GM21367 (cell line): Measurements from ENCODE around the gene NFIA.

Source experiments
- ATAC-seq: cut with Tn5 transposase; IDR thresholded peaks from one replicate; pipeline ENCODE4 v1.9.1; 2021; ENCODE audit not compliant: unreplicated experiment

NFIA gene

DNA sequence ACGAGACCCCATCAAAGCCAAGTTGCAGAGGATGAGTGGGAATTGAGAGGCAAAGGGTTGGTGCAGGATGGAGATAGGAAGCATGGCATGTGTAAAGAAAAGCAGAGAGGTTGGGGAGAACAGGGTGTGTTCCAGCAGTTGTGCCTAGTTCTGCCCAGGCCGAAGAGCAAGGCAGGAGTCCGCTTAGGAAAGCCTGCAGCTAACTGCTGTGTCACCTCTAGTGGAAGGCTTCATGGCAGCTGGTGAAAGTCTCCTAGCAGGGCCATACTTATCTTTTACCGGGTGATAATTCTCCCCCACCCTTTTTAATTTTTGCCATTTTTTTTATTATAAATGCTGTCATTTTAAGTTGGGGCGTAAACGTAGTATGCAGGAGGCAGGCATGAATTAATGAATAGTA lies 93.6 kb downstream of the NFIA start:
- no peak for ATAC-seq

DNA sequence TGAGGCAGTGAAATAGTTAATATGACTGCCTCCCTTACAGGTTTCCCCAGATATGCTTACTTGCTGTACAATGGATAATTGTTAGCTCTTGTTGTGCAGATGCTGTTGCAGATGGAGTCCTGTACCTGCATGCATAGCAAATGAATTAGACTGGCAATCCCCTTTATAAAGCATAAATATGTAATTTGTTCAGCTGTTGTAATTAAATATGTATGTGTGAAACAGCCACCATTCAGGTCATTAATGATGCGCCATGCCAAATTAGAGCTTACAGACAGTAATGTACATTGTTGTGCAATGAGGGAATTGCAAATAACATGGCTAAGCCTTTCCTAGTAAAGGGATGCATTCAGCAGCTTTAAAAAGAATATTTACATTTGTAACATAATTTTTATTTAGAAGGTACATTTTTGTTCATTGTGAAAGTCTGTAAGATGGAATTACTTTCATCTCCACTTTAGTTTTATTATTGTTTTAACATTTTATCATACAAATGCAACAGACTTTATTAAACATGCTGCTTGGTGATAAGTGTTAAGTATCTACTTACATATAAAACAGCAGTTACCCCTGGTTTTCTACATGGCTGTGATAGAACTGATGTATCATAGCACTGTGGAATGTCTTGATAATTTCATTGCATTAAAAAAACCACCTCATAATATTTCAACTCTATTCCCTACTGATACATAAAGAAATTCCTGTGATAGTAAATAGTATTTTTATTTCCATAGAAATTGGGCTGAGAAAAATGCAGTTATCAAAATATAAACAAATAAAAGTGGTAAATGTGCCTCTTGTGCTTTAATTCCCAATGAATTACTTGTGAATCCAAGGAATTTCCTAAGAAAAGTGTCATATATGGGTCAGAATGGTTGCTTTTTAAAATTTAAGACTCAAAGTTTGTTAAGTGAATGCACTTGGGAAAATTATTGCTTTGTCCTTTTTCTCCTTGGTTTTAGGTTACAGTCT lies 99.0 kb downstream of the NFIA start:
- ATAC-seq = no peak

DNA sequence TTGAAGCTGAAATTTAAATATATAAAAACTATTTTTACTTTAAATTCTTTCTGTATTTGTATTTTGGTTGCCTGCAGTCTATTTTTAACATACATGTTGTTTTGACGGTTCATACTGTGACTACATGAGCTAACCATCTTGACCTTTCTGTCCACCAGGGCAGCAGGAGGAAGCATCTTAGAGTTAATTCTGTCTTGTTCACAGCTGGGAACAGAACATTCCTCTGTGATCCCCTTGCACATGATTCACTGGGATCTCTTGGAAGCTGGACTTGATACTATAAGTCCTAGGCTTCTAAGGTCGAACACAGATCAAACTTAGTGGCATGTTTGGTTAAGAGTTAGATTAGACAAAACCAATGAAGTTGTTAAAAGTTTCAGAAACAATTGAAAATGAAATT lies 99.7 kb downstream of the NFIA start:
- ATAC-seq = no peak

DNA sequence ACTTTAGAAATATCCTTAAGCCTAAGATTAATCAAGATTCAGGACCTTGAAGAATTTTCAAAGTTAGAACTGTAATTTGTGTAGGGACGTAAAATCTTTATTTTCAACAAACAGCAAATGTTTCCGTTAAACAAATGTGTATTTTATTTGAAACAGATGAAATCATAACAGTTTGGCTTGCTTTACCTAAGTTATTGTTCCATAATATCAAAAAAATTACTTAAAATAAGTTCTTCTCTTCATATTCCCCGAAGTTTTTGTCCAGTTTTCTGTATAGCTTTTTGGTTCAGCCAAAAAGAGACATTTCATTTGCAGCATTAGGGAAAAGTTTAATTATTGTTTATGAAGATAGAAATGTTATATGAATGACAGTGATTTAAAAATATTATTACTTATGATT lies 100.1 kb downstream of the NFIA start:
- ATAC-seq = no peak

DNA sequence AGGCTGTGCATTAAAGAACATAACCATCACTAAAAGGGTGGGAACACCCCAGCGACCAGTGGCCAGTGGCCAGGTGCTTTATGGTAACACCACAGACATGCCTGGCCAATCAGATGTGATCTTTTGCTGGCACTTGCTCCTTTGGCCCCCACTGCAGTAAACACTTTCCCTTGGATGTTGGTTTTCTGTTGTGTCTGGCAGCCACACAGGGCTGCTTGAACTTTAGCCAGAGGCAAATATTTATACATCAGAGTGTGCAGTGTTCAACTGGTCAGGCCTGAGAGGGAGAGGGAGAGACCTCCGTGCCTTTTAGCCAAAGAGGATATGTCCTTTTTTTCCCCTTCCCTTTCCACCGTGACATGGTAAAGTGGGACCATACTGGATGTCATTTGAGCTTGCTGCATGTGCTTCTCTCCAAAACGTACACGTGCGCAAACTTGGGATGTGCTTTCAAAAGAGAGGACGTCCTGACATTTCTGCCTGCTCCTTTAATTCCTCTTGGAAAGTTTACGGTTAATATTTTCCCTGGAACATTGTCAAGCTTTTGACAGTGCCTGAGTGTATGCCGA lies 101.2 kb downstream of the NFIA start:
- no peak for ATAC-seq

DNA sequence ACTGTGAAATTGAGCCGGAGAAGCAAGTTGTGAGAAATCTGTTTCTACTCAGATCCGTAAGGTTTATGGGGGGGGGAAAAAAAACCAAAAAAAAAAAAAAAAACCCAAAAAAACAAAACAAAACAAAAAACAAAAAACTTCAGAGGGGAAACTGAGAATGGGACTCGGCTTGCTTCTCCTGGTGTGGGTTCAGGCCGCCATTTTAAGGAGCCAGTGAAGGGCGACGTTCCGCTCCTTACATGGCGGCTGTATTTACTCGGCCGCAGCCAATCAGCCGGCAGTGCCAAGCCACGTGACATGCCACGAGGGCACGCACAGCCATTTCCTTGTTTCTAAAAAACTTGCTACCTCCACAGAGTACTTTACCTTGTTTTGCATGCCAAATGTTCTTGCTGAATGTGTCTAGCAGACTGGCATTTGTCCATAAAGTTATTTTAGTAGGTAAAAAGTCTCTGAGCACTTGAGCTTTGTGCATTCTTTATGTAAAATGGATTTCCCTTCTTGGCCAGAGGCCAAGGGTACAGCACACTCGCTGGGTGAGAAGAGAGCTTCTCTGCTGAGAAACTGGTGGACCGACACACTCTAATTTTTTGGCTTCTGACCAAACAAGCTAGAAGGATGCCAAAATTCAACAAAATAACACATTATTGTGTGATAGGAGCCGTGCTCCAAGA lies 101.8 kb downstream of the NFIA start:
- ATAC-seq = no peak

DNA sequence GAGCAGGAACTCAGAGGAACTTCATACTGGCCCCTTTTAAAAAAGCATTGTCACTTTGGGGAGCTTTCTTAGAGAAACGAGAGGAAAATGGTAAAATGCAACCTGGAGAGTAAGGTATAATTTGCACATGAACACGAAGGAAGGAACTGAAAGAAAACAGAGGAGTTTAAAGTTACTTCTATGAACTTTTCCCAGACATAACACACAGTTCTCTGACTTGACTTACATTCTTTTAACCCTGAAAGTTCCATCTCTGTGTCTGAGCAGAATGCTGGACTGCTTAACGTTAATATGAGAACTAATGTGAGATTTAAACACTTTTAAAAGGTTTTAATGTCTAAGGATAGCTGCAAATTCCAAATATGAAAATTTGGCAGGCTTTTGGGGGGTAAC lies 102.3 kb downstream of the NFIA start:
- no peak for ATAC-seq

DNA sequence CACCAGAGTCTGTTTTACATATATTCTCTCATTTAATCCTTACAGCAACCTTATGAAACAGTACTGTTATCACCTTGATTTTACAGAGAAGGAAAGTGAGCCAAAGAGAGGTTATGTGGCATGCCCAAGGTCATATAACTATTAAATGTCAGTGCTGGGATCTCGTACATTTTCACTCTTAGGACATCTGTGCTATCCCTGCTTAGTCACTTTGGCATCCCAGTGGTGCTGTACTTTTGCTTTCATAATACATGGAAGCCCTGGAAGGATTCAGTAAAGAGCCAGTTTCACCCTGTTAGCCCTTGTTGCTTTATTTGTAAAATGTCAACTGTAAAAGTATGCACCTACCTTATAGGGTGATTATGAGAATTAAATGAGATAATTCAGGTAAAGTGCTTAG lies 104.4 kb downstream of the NFIA start:
- no peak for ATAC-seq

DNA sequence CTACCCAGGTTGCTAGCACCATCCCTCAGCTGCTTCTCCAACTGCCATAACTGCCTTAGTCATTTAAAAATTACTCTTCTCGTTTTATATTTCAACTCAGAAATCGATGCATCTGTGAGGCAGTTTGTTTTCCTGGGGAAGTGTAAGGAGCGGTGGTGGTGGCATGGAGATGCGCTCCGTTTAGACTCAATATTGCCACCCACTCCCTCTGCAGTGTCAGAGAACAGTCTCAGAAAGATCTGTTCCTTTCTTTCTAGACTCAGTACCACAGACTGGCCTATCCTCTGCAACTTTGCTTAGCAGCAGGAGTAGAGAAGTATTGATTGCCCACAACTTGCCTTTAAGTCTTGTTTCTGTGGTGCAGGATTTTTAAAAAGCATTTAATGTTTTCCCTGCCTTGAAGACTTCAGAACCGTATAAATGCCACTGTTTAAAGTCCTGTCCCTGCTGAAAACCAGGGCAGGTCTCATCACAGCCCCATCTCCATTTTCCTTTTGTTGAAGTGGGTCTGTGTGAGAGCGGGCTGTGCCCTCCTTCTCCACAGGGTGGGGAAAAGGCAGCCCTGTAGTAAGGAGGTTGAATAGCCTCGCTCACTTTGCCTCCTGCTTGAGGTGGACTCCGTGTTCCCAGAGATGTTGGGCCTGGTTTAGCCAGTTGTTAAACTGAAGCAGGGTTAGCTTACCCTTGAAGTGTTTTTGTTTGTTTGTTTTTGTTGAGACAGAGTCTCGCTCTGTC lies 105.2 kb downstream of the NFIA start:
- no peak for ATAC-seq

DNA sequence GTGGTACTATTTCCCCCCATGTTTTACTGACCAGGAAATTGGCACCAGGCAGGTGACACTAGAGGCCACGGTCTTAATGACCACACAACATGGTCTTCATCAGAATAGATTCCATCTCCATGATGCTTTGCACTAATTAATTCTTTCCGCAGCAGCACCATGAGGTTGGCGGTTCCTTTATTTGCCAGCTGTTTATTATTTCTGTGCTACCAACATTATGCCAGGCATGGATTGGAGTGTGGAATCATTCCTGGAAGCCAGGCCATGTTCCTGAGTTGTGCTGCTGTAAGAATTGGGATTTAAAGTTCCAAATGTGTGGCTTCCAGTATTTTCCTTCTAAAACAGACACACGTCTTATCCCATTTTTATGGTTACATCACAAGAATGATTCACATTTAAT lies 107.8 kb downstream of the NFIA start:
- no peak for ATAC-seq

DNA sequence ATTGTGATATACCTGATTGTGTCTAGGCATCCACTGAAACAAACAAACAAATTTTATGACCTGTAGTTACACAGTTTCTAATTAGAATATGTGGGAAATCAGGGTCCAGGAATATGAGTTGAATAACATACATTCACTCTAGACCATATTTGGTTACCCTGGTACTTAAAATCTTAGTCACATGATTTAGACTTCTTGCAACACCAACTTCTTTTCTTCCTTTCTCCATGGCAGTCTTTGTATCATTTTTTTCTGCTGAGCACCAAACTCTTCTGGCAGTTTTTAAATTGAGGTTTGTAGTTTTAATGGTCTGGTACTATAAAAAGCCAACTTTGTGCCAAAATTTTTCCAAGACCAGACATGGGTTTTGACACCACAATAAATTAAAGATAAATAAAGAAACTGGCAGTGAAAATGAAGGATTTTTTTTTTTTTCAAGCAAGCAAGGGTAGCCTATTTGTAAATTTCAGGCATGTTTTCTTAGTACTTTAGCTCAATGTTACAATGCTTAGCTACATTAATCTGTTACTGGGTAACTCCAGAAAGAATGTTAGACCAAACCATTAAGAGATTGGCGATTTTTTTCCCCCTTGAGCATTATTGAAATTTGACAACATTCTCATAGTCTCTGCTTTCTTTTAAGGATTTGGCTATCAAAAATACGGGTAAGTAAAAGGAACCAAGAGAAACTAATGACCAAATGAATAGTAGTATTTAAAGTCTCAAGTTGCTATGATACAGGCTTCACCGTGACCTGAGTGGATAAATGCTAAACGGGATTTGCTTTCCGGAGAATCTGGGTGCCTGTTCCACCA lies 108.5 kb downstream of the NFIA start:
- ATAC-seq = no peak

DNA sequence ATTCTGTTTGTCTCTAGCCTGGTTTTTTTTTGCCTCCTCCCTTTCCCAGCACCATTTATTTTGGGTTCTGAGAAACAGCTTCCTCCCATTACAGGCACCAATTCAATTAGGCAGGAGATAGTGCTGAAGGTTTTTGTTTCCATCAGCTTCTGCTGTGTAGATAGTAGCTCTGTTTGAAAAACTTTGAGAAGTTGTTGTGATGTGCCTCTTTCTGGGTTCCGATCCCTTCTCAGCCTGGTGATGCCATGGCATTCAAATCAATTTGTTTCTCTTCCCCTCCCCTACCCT lies 109.0 kb downstream of the NFIA start:
- no peak for ATAC-seq

DNA sequence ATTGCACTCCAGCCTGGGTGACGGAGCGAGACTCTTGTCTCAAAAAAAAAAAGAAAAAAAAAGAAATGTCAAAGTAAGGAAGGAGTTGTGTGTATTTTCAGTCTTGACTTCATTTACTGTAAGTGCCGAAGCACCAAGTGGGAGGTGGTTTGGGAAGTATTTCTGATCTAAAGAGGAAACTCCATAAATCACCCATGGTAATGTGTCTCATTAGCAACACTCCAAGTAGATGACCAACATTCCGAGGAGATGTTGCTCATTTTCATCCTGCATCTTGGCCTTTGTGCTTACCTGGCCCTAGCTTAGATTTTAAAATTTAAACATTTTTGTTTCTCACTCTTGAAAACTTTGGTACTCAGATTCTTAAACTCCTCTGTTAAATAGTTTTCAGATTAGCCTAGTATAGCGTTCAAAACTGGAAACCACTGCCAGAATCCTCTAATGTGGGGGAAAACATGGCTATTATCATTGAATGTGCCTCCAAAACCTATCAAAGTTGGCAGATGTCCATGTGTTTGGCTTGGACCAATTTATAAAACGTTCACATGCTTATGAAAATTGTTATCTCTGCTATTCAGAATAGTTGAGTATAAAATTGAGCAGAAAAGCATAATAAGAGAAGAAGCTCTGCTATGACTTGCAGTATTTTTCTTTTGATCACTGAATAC lies 110.4 kb downstream of the NFIA start:
- no peak for ATAC-seq

DNA sequence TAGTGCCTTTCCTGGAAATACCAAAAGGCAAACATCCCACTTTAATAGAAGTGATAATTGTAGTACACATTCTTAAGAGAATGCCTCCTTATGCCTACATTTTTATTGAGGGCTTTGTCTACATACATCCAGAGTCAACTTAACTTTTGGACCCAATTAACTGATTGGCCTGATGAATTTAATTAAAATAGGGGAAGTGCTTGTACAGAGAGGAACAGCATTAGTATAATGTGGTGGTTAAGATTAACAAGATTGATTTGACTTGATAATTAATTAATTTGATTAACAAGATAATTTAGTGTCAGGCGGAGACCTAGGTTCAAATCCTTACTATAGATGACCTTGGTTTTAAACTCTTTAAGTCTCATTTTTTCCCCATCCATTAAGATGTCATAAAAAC lies 111.4 kb downstream of the NFIA start:
- no peak for ATAC-seq

DNA sequence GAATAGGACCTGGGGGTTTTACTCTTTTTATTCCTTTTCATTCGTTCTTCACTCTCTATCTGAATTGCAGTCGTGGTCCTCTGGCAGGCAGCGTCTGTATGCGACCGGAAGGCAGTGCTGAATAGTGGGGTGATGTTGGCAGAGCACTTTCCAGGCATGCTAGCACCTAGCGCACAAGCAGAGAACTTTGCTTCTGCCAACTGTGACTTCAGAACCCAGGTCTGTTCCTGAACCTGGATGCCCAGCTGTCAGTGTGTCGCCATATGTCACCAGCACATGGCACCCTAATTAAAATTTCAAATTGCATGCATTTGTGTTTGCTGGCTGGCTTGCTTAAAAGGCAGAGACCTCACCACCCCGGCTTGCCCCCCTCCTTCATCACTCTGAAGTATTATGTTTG lies 116.2 kb downstream of the NFIA start:
- no peak for ATAC-seq

DNA sequence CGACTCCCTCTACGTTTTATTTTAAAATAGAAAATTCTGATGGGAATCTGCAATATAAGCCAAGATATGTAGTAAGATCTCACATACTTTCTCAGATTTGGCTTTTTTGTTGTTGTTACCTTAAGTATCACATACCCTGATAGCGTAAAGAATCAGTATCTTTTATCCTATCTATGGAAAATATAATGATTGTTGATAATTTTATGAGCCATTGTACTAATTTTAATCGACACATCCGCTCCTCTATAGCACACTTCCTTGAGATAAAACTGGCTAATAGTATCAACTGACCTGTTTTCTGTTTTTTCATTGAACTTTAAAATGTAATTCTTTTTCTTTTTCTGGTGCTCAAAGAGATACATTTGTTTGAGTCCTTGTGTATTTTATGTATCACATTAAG lies 118.7 kb downstream of the NFIA start:
- ATAC-seq = no peak

DNA sequence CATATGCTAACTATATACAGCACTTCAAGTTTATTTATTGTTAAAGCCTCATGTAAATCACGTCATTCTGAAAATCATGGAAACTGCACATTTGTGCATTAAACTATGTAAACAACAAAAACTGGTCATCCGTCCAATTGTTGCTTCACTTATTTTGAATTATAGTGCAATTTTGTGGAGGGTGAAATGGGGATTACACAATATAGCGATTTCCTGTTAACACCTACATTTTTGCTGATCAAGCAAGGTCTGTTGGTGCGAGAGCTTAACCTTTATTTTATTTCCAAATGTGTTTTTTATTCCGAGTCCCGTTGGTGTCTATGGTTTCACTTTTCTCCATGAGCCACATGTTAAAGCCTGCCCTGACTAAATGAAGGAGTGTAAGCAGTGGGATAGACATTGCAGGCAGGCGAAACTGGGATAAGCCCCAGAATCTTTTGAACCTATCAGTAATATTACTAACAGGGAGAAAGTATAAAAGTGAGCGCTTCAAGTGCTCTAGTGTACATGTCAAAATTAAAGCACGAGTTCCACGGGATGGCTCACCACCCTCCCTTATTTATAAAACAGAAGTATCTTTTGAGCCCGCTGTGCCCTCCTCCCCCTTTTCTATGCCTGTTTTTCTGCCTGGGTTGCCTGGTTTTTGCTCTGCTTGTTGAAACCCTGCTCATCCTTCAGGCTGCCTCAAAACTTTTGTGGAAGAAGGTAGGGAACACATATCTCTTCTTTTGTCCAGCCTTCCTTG lies 120.7 kb downstream of the NFIA start:
- no peak for ATAC-seq

DNA sequence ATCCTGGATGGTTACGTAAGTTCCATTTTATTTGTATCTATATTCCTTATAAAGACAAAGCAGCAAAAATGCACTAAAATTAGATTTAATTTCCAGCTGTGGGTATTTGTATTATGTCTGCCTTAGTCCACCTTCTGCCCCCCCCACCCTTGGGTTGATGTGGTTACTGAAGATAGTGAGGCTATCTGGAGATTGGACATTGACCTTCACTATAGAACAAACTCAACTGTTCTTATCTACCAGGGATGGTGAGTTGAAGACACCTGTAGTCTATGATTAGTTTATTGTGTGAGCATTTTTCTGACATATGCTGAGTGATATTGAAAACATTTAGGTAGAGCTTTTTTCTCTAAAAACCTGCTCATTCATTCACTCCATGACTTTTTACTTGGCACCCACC lies 122.2 kb downstream of the NFIA start:
- ATAC-seq = no peak

DNA sequence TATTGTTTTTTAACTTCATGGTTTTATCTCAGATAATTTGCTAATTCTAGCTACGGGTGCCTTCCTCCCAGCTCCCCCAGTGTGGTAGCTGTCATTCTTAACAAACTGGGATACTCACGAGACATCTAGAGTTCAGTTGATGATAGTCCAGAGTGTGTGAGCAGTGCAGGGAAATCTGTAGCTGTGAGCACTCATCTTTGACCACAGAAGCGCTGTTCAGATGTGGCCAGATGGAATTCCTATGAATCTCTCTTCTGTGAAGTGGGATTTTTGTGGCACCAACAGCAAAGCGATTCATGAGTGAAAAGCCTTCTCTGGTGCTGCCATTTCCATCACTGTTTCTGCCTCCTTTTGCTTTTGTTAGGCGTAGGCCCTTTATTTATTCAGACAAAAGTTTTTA lies 125.1 kb downstream of the NFIA start:
- ATAC-seq = no peak

DNA sequence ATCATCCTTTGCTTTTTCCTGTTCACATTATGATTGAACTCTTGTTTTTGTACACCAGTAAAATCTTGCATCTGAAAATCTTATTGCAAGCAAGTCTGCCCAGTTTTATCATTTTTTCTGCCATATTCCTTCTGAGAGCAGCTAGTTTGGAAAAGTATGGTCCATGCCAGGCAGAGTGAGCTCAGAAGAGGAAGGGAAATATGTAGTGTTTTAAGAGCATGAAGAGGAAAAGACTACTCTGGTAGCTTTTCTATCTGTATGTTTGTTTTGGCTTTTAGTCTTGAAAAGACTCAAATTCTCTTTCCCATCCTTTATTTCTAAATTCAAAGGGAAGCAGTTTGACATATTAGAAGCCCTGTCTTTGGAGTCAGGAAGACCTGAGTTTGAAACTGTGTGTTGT lies 125.8 kb downstream of the NFIA start:
- ATAC-seq = no peak
